Activated T-cell treated with anti-CD3 and anti-CD28 coated beads, Interleukin-2, amount 50 U/mL, for 48 hours (primary cell): ENCODE data around the gene CTSS.
"Not testable (repeated sequence)": the region's sequence is repeated elsewhere in the genome, so short reads cannot be mapped to it uniquely, and the experiment has no call there.

Experiments
- DNase-seq, 2 experiments: peaks; one replicate each; pipeline ENCODE4 v3.0.0-alpha.2; 2020

CTSS gene

DNA sequence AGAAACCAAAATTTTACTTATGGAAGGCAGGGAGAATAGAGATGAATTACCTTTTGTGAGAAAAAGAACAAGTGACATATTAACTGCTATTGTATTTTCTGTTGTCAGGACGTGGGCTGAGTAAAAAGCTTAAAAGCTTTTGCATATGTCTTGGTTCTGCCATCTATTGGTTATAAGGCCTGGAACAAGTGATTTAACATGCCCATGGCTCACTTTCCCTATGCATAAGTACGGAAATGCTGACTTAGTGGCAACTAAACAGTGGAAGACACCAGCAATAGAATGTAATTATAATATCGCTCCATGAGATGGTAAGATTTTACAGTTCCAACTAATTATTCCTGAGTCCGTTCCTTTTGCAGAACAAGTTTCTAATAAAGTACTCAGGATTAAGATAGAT is 6.7 kb upstream of the CTSS start:
- DNase-seq, result no peak

DNA sequence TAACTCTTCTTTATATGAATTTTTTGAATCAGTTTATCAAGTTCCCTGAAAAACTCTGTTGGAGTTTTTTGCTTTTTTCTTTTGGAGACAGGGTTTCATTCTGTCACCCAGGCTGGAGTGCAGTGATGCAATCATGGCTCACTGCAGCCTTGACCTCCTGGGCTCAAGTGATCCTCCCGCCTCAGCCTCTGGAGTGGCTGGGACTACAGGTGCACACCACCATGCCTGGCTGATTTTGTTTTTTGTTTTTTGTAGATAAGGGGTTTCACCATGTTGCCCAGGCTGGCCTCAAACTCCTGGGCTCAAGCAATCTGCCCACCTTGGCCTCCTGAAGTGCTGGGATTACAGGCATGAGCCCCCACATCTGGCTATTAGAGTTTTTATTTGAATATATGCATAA is 2.1 kb upstream of the CTSS start:
- DNase-seq, result not testable (repeated sequence)

DNA sequence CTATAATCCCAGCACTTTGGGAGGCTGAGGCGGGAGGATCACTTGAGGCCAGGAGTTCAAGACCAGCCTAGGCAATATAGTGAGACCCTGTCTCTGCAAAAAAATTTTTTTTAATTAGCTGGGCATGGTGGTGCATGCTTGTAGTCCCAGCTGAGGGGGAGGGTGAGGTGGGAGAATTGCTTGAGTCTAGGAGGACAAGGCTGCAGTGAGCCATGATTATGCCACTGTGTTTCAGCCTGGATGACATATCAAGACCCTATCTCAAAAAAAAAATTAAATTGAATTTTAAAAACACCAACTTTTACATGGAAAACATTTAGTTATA is 361 bp upstream of the CTSS start:
- peak; percentile 30 to 36 for DNase-seq

DNA sequence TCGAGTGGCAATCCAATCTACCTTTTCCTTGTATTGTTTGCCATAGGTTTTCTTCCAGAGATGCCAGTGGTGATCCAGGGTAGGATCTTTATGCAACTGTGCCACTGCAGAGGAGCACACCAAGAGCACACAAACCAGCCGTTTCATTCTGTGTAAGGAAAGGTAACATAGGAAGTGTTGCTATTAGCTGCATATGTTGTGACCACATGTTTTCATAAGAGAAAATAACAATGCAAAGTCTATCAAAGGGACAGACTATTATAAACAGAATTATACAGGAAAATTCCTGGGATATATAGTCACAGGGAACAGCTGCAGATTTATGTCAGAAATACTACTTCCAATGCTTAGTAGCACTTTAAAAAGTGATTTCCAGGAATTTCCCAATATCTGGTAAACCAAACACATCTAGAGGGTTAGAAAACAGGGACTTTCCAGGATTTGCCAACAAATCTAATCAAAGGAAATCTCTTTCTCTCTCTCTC is 919 bp downstream of the CTSS start:
- no peak for DNase-seq

DNA sequence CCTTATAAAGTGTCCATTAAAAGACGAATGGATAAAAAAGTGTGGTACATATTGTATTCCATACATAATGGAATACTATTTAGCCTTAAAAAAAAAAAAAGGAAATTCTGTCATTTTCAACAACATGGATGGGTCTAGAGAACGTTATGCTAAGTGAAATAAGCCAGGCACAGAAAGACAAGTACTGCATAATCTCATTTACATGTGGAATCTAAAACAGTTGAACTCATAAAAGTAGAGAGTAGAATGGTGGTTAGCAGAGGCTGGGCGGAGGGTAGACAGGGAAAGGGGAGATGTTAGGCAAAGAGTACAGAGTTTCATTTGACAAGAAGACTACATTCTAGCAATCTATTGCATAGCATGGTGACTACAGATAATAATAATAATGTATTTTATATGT is 2.6 kb downstream of the CTSS start:
- no peak for DNase-seq

DNA sequence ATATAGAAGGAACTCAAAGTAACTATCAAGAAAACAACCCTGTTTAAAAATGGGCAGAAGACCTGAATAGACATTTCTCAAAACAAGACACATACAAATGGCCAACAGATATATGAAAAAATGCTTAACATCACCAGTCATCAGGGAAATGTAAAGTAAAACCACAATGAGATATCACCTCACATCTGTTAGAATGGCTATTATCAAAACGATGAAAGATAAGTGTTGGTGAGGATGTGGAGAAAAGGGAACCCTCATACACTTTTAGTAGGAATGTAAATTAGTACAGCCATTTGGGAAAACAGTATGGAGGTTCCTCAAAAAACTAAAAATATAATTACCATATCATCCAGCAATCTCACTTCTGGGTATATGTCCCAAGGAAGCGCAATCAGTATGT is 3.0 kb downstream of the CTSS start:
- no peak for DNase-seq

DNA sequence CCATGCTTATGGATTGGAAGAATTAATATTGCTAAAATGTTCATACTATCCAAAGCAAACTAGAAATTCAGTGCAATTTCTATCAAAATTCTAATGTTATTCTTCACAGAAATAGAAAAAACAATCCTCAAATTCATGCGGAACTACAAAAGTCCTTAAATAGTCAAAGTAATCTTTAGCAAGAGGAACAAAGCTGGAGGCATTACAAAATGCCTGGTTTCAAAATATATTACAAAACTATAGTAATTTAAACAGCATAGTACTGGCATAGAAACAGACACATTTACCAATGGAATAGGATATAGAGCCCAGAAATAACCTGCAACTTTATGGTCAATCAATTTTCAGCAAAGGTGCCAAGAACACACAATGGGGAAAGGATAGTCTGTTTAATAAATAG is 3.8 kb downstream of the CTSS start:
- no peak for DNase-seq

DNA sequence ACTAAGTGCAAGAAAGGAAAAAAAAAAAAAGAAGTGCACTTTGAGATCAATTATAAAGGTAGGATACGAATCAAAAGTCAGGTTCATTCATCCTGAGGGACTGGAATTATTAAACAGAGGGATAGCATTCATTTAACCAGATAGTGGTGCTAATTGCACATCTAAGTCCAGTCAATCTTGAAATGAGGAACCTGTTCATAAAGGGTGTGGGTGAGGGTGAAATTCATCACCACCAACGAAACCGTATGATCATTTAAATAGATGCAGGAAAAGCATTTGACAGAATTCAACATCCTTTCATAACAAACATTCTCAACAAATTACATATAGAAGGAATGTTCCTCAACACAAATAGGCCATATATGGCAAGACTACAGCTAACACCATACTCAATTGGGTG is 5.6 kb downstream of the CTSS start:
- no peak for DNase-seq

DNA sequence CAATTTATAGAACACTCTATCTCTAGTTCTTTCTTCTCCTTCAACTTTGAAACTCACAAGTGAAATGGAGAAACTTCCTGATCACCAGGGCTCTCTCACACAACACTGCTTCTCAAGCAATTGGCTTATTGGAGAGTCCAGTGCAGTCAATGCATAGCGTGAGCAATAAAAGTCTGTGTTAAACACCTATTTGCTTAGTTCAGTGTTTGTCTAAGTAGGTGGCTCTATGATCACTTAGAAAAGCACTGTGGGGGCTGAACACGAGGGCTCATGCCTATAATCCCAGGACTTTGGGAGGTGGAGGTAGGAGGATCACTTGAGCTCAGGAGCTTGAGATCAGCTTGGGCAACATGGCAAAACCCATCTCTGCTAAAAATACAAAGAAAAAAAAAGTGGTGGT is 12.2 kb downstream of the CTSS start:
- DNase-seq, result no peak

DNA sequence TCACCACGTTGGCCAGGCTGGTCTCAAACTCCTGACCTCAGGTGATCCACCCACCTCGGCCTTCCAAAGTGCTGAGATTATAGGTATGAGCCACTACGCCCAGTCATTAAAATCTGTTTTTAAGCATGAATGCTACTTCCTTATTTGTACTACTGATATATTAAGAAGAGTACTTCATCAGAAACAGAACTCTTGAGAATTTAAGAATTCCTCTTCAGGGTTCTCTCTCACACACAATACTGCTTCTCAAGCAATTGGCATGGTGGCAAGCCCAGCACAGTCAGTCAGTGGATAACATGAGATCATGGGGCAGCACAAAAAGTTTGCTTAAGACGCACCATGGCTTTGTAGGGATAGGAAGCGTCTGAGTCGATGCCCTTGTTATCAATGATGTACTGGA is 14.1 kb downstream of the CTSS start:
- no peak for DNase-seq

DNA sequence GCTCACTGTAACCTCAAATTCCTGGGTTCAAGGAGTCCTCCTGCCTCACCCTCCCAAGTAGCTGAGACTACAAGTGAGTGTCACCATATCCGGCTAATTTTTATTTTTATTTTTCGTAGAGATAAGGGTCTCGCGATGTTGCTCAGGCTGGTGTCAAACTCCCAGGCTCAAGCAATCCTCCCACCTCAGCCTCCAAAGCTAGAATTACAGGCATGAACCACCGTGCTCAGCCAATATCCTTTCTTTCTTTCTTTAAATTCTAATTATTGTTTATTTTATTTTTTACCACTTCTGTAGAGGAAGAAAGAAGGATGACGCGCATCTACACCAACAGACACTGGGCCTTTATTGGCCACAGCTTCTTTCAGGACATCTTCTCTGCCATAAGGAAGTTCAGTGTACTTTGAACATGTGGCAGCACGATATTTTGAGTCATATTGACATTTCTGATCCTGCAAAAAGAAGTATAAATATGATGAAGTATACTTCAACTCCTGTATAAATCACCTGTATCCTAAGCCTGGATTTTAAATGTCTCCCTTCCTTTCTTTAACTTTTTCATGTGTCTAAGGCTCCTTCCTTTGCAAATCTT is 15.8 kb downstream of the CTSS start:
- DNase-seq, result no peak

DNA sequence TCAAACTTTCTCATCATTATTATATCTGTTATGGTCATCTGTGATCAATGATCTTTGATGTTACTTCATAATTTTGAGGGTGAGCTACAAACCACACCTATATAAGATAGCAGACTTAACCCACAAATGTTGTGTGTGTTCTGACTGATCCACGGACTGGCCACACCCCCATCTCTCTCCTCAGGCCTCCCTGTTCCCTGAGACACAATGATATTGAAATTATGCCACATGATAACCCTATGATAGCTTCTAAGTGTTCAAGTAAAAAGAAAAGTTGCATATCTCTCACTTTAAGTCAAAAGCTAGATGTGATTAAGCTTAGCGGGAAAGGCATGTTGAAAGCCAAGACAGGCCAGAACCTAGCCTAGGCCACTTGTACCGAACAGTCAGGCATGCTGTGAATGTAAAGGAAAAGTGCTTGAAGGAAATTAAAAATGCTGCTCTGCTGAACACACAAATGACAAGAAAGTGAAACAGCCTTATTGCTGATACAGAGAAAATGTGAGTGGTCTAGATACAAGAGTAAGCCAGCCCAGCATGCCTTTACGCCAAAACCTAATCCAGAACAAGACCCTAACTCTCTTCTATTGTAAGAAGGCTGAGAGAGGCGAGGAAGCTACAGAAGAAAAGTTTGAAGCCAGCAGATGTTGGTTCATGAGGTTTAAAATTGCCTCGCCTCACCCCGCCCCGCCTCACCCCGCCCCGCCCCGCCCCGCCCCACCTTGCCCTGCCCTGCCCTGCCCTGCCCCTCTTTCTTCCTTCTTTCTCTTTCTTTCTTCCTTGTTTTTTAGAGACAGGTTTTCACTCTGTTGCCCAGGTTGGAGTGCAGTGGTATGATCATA is 16.5 kb downstream of the CTSS start:
- no peak for DNase-seq

DNA sequence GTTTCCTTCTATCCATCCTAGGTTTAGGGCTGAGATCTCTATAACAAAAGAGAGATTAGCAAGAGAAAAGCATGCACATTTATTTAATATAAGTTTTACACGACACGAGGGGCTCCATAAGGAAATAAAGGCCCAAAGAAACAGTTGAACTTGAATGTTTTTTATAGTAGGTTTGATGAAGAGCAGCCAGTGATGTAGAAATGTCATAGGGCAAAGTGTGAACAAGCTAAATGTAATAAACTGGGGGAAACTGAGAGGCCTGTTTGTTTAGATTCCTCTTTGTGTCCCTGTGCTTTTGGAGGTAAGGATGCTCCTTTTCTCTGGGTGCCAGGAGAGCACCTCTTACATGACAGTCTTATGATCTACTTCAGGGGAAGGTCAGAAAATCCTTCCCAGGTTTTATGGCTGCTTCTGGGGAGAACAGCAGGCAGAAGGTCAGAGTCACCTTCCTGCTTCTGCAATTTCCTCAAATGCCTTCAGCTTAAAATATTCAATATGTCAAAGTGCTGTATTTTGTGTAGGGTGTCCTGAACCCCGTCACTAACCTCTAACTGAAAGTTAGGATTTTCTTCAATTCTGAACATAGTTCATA is 35.4 kb downstream of the CTSS start:
- DNase-seq, result no peak

DNA sequence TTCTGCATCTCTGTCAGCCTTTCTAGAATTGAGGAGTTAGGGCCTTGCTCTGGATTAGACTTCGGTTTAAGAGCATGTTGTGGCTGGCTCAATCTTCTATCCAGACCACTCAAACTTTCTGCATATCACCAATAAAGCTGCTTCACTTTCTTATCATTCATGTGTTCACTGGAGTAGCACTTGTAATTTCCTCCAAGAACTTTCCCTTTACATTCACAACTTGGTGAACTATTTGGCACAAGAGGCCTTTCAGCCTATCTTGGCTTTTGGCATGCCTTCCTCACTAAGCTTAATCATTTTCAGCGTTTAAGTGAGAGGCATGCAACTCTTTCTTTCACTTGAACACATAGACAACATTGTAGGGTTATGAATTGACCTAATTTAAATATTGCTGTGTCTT is 41.2 kb downstream of the CTSS start:
- no peak for DNase-seq

DNA sequence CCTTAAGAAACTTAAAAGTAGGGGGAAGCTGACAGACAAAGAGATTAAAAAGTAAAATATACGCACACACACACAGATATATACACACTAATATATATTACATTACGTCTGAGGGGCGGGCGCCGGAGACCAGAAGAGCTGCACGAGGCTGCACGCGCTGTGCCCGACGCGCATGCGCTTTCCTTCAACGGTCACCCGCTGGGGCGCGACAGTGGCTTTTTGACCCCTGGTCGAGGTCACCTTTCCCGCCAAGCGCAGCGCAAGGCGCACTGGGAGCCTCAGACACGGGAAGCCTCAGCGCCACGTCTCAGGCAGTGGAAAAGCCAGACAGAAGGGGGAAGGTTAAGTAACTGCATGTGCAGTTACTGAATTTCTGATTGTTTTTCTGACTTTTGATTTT is 44.9 kb downstream of the CTSS start, which contains the start of gene HORMAD1:
HORMAD1 (minus strand) TSS at position 193 of the 400 bp plus-strand sequence. CDS start 1,390 bp downstream, outside the sequence.
- DNase-seq, result no peak

DNA sequence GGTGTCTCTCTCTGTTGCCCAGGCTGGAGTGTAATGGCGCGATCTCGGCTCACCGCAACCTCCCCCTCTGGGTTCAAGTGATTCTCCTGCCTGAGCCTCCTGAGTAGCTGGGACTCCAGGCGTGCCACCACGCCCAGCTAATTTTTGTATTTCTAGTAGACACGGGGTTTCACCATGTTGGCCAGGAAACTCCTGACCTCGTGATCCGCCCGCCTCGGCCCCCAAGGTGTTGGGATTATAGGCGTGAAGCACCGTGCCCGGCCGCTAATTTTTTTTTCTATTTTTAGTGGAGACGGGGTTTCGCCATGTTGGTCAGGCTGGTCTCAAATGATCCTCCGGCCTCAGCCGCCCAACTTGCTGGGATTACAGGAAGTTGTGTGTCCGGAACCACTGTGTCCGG is 45.5 kb downstream of the CTSS start:
- DNase-seq, result no peak

DNA sequence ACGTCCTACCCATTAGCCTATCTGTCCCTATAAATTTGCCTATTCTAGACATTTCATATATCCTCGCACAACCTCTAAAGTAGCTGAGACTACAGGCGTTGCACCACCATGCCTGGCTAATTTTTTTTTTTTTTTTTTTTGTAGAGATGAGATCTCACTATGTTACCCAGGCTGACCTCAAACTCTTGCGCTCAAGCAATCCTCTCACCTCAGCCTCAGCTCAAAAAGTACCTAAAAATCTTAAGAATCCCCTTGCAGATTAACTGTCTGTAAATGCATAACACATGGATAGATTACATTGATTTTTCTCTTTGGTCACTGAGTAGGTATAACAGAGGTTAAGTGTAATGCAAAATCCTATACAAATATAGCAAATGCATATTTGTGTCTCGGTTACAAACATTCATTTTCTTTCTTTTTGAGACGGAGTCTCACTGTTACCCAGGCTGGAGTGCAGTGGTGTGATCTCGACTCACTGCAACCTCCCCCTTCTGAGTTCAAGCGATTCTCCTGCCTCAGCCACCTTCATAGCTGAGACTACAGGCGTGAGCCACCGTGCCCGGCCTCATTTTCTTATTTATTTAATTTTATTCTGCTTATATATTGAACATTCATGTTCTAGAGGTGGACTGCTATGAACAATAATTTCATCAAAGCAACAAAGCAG is 47.2 kb downstream of the CTSS start:
- no peak for DNase-seq

DNA sequence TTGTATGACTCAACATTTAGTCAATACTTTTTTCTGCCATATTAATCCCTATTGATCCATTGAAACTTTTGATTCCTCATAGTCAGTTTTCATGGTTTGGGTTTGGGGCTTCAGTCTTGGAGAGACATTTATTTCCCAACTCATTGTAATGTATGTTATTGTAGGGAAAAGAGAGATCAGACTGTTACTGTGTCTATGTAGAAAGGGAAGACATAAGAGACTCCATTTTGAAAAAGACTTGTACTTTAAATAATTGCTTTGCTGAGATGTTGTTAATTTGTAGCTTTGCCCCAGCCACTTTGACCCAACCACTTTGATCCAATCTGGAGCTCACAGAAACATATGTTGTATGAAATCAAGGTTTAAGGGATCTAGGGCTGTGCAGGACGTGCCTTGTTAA is 56.5 kb downstream of the CTSS start:
- not testable (repeated sequence) for DNase-seq

DNA sequence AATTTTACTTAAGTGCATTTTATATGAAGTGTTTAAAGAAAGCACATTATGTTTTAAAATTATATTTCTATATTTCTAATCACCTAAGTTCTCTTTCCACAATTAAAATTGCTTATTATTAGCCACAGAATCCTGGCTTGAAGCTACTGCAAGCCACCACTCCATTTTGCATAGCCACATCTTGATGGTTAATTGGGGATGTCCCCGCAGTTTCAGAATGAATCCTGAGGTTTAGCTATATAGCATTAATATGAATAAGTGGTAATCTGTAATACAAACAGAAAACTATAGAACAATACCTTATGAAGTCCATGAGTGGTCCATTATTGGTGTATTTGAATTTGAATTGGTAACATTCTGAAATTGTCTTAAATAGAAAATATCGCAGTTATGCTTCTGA is 57.0 kb downstream of the CTSS start:
- DNase-seq, result peak in 1 of 2 experiments; percentile 22

DNA sequence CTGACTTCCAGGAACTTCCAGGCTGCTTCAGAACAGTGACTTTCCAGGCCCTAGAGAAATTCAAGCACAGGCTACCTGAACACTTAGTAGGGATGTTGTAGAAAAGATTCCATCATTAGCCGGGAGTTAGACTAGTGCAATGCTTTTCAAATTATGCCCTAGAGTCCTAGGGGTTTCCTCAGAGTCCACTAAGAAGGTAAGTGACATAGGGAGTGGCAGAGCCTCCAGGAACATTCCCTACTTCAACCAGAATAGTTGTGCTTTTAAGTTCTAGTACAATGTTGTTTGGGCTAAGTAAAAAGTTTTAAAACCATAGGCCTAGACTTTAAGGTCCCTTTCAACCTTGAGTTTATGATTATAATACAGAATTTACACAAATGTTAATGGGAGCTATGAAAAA is 59.5 kb downstream of the CTSS start:
- no peak for DNase-seq

DNA sequence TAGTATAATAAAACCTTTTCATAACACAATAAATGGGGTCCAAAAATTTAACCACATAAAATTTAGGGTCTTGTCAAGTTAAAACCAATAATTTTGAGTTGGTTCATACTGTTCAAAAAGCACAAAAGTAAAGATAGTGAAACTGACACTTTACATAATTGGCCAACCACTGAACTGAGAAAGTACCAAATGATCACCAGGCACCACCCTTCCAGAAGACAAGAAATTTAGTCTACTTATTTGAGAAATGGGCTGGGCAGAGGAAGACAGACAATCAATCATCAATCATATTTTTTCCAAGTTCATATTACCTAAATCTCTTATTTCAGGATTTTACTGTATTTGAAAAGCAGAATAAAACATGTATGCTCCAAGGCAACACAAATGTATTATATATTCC is 62.2 kb downstream of the CTSS start:
- DNase-seq, result no peak

DNA sequence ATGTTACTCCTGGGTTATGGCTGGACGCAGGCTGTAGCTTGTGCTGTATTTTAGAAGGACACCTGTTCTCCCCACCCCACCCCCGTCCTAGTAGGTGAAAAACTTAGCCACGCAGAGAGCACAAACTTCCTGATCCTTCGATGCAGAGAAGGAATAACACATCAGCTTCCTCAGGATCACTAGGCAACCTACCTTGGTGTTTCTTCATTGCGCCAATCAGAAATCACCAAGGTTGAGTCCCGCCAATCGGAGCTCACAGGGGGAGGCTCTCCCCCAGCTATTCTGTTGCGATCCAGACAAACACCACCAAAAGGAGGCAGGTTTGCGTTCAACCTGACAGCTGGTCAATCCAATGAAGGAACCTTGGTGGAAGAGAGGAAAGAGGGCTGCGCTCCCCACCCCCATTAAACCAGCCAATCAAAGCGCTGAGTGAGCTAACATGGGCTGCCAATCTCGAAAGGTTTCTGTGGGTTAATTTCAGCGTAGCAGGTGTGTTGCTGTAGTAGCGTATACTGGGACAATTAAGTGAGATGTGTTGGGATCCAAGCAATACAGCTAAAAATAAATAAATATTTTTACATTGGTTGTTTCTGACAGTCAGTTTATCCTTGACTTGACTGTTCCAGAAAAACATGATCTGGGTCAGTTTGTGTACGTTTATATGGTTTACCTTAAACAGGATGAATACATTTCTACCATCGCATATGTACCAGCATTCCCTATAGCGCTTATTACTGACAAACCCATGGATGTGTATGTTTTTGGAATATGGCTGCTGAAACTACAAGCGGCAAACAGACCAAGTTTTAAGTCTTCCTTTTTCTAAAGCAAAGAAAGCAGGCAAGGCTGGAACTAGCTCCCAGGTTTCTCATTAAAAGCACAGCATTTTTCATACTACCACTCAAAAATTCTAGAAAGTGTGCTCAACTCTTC is 68.3 kb downstream of the CTSS start, which contains the start of gene GOLPH3L:
GOLPH3L (minus strand) TSS at position 160 of the 933 bp plus-strand sequence. CDS start 2,316 bp downstream, outside the sequence.
- peak; percentile 89 to 91 for DNase-seq
